GM12878 (cell line): ENCODE data around the gene WDFY4. TPM values are rescaled to one million over a fixed set of nuclear protein-coding genes. Genes with fewer than 3 reads are reported as not detected.

ENCODE experiments used
- ATAC-seq: fragments of 200-7000 bp; cut with Tn5 transposase; 3 replicates; pipeline ENCODE4 v1.9.1; 2020; ENCODE audit warnings: mild to moderate bottlenecking, moderate library complexity
- BruUV-seq: library from RNA; stranded (reverse); fragments of 400-500 nt; replicated peaks from 2 replicates; lab custom pipeline; 2021; lab: Mats Ljungman, UMichigan
- CTCF ChIA-PET: fragments of 300-600 bp; sonication (Branson Sonifier 250); formaldehyde crosslinking; extraction: SDS; loops from one replicate; lab custom pipeline; 2021; ENCODE audit warnings: inconsistent platforms; lab: Yijun Ruan, JAX
- POLR2A ChIA-PET: fragments of 350-600 bp; formaldehyde crosslinking; extraction: SDS; loops from one replicate; lab custom pipeline; 2021; ENCODE audit warnings: inconsistent platforms; lab: Charles Lee
- RAD21 ChIA-PET: fragments of 300-600 bp; sonication (Branson Sonifier 250); formaldehyde crosslinking; loops from one replicate; lab custom pipeline; 2023; ENCODE audit warnings: antibody characterized with exemption; ENCODE audit not compliant: unreplicated experiment; lab: Charles Lee
- SMC1A ChIA-PET: fragments of 300-600 bp; sonication (Branson Sonifier 250); formaldehyde crosslinking; loops from one replicate; lab custom pipeline; 2023; ENCODE audit not compliant: unreplicated experiment, uncharacterized antibody; lab: Charles Lee
- DNase-seq: peaks from one replicate; pipeline ENCODE4 v3.0.0-alpha.2; 2011; ENCODE audit warnings: low read depth, low spot score
- FAIRE-seq: peaks from 3 replicates; lab custom pipeline; 2011; peaks lifted over from hg19 to GRCh38; lab: Jason Lieb, UNC
- H2AFZ ChIP-seq: 2 replicates; pipeline ENCODE4 v1.6.0; 2011; ENCODE audit warnings: low read depth, low read length, control low read depth; ENCODE audit not compliant: control insufficient read depth
- H3K27ac ChIP-seq: 2 replicates; pipeline ENCODE4 v1.5.1; 2011; ENCODE audit warnings: control low read depth; ENCODE audit not compliant: control insufficient read depth, insufficient read depth
- H3K27me3 ChIP-seq, 2 experiments: replicated peaks in 1 of 2; 2 replicates each; pipeline versions ENCODE4 v1.6.0 to v1.6.1; 2011; ENCODE audit warnings: low read length in 1 of 2; ENCODE audit not compliant: control insufficient read depth in 2 of 2, insufficient read depth in 2 of 2
- H3K36me3 ChIP-seq, 2 experiments: 2 replicates each; pipeline ENCODE4 v1.5.1; 2011; ENCODE audit warnings: low read length in 1 of 2; ENCODE audit not compliant: control insufficient read depth in 2 of 2, insufficient read depth in 2 of 2
- H3K4me1 ChIP-seq: 2 replicates; pipeline ENCODE4 v1.6.1; 2011; ENCODE audit warnings: mild to moderate bottlenecking, low read length, moderate library complexity, mixed read lengths; ENCODE audit not compliant: control insufficient read depth, insufficient read depth
- H3K4me2 ChIP-seq: 2 replicates; pipeline ENCODE4 v1.6.0; 2011; ENCODE audit warnings: control low read depth; ENCODE audit not compliant: control insufficient read depth, insufficient read depth
- H3K4me3 ChIP-seq: fragments of 200-600 bp; sonication (generic); 2 replicates; pipeline ENCODE4 v1.5.1; 2016
- H3K79me2 ChIP-seq: 2 replicates; pipeline ENCODE4 v1.6.0; 2011; ENCODE audit warnings: low read length; ENCODE audit not compliant: control insufficient read depth, insufficient read depth
- H3K9ac ChIP-seq: 2 replicates; pipeline ENCODE4 v1.8.0; 2011; ENCODE audit warnings: low read length, control low read depth, mixed read lengths; ENCODE audit not compliant: control insufficient read depth, insufficient read depth
- H3K9me3 ChIP-seq: replicated peaks from 3 replicates; pipeline ENCODE4 v1.5.1; 2011; ENCODE audit warnings: mild to moderate bottlenecking, low read length; ENCODE audit not compliant: control insufficient read depth, insufficient read depth
- H4K20me1 ChIP-seq: 2 replicates; pipeline ENCODE4 v1.6.0; 2011; ENCODE audit not compliant: control insufficient read depth, insufficient read depth
- ATF2 ChIP-seq: IDR thresholded peaks from 2 replicates; pipeline ENCODE4 v1.6.1; 2012; ENCODE audit warnings: low read length, inconsistent platforms
- ATF7 ChIP-seq: fragments of 450-650 bp; IDR thresholded peaks from 2 replicates; pipeline ENCODE4 v1.6.1; 2016; ENCODE audit warnings: low read depth, mild to moderate bottlenecking
- CBX3 ChIP-seq: fragments of 200-600 bp; sonication (generic); IDR thresholded peaks from 2 replicates; pipeline ENCODE4 v1.6.1; 2016; ENCODE audit warnings: low read depth, borderline replicate concordance
- CEBPB ChIP-seq, 2 experiments: fragments of 150-350 bp in 1 of 2; IDR thresholded peaks; 2 replicates each; pipeline ENCODE4 v1.6.1; 2012 to 2014; ENCODE audit warnings: low read depth in 2 of 2, low read length in 2 of 2, borderline replicate concordance in 1 of 2, inconsistent platforms in 1 of 2
- CHD2 ChIP-seq: IDR thresholded peaks from 2 replicates; pipeline ENCODE4 v1.6.1; 2011; ENCODE audit warnings: low read depth, low read length, improper control_type of control experiment, borderline replicate concordance
- CREM ChIP-seq: IDR thresholded peaks from 2 replicates; pipeline ENCODE4 v1.6.1; 2014; ENCODE audit warnings: antibody characterized with exemption, low read depth
- EGR1 ChIP-seq, 2 experiments: IDR thresholded peaks; 1 replicate in 1 of 2; 2 replicates in 1 of 2; pipeline ENCODE4 v1.6.1; 2011 to 2012; ENCODE audit warnings: low read depth in 2 of 2, low read length in 2 of 2, borderline replicate concordance in 1 of 2, mild to moderate bottlenecking in 1 of 2, moderate library complexity in 1 of 2
- GATAD2B ChIP-seq: fragments of 450-650 bp; conservative IDR thresholded peaks from 2 replicates; pipeline ENCODE4 v1.6.1; 2017; ENCODE audit warnings: low read depth, mild to moderate bottlenecking, moderate library complexity
- IKZF2 ChIP-seq, 2 experiments: fragments of 450-650 bp; IDR thresholded peaks; 2 replicates each; pipeline ENCODE4 v1.6.1; 2017; ENCODE audit warnings: mild to moderate bottlenecking in 2 of 2, moderate library complexity in 2 of 2
- IRF4 ChIP-seq: IDR thresholded peaks from 2 replicates; pipeline ENCODE4 v1.6.1; 2011; ENCODE audit warnings: low read depth, low read length
- PML ChIP-seq: IDR thresholded peaks from 2 replicates; pipeline ENCODE4 v1.6.1; 2012; ENCODE audit warnings: low read length, inconsistent platforms
- POLR2AphosphoS5 ChIP-seq: IDR thresholded peaks from 2 replicates; pipeline ENCODE4 v1.6.1; 2011; ENCODE audit warnings: mild to moderate bottlenecking, low read length, inconsistent platforms
- POU2F2 ChIP-seq: IDR thresholded peaks from 3 replicates; pipeline ENCODE4 v1.6.1; 2011; ENCODE audit warnings: low read depth, mild to moderate bottlenecking, low read length, borderline replicate concordance
- RBBP5 ChIP-seq: fragments of 200-600 bp; sonication (generic); conservative IDR thresholded peaks from 2 replicates; pipeline ENCODE4 v1.6.1; 2016
- RUNX3 ChIP-seq: IDR thresholded peaks from 2 replicates; pipeline ENCODE4 v1.6.1; 2012; ENCODE audit warnings: low read length, inconsistent platforms
- SMC3 ChIP-seq: IDR thresholded peaks from 2 replicates; pipeline ENCODE4 v1.6.1; 2011; ENCODE audit warnings: low read length, improper control_type of control experiment, borderline replicate concordance
- TCF3 ChIP-seq: IDR thresholded peaks from 2 replicates; pipeline ENCODE4 v1.6.1; 2012; ENCODE audit warnings: low read depth, mild to moderate bottlenecking, low read length, borderline replicate concordance; ENCODE audit not compliant: insufficient read depth
- YBX1 ChIP-seq: fragments of 450-650 bp; IDR thresholded peaks from 2 replicates; pipeline ENCODE4 v1.6.1; 2016; ENCODE audit warnings: antibody characterized with exemption
- YY1 ChIP-seq: IDR thresholded peaks from 2 replicates; pipeline ENCODE4 v1.6.1; 2011; ENCODE audit warnings: low read depth, mild to moderate bottlenecking, low read length
- ZBTB11 ChIP-seq: fragments of 450-650 bp; formaldehyde crosslinking; IDR thresholded peaks from 2 replicates; pipeline ENCODE4 v1.5.0; 2022; ENCODE audit warnings: mild to moderate bottlenecking, missing genetic modification characterization
- WGBS: methylation state at CpG from one replicate; pipeline ENCODE4 v1.1.6; 2016; ENCODE audit warnings: low lambda C conversion rate; ENCODE audit not compliant: insufficient replicate concordance, insufficient coverage; ENCODE audit errors: missing lambda C conversion rate; 5-methylcytosine and 5-hydroxymethylcytosine counted together
- in situ Hi-C: fragments of 300-500 bp; cut with MboI; formaldehyde crosslinking; loops from 9 replicates; pipeline ENCODE4 v1.14.3; 2018; ENCODE audit warnings: mixed read lengths
- intact Hi-C: fragments of 100-400 bp; cut with micrococcal nuclease; formaldehyde crosslinking; loops from one replicate; pipeline ENCODE4 v1.14.2; 2022; ENCODE audit not compliant: unreplicated experiment
- polyA plus RNA-seq, 11 experiments: library from polyadenylated mRNA; depleted of rRNA in 4 of 11; unstranded in 6 of 11; stranded (reverse) in 5 of 11; fragments of >200 nt; fragmentation: Nextera tagmentation in 4 of 11; fragmentation: Illumina TruSeq in 1 of 11; extraction: Ambion mirVana in 4 of 11; extraction: Trizol in 1 of 11; gene quantifications; 1 replicate in 1 of 11; 2 replicates in 10 of 11; pipeline versions ENCODE4 v1.2.1 to v1.2.3, GENCODE V29; 2011 to 2016; ENCODE audit warnings: inconsistent platforms in 2 of 11, missing spikeins in 2 of 11, low read depth in 1 of 11
- total RNA-seq, 4 experiments: library from RNA; depleted of rRNA in 3 of 4; stranded (reverse); fragments of >200 nt in 3 of 4; fragmentation: Illumina TruSeq in 1 of 4; extraction: Trizol in 1 of 4; gene quantifications; 2 replicates each; pipeline versions ENCODE4 v1.2.1 to v1.2.3, GENCODE V29; 2013 to 2021

WDFY4 gene
- total and polyA plus RNA-seq, 10 of the 15 experiments (the other 5 are each of a cell fraction or from before 2014, with no cell fraction given): 13.5 to 132 (median 47.3) TPM

- RAD21 ChIA-PET: no interaction called here
- no peak for ATAC-seq
Observed at GRCh38 chr10:48905311-48905710, 220.6 kb downstream of the WDFY4 start.

More at GRCh38 chr10:48905311-48905710, 220.6 kb downstream of the WDFY4 start:
- ChIA-PET CTCF (interaction anchor here (0.7 to 2.9 kb wide), 4 partner anchors 24 to 247 kb away, joined by 3 to 8 read pairs (median 4); no protein-coding TSS in a partner anchor), POLR2A (interaction anchor here (1.1 kb wide), 1 partner anchor 11 kb away, joined by 3 read pairs; no protein-coding TSS in a partner anchor), SMC1A (interaction anchor here (0.7 to 1.6 kb wide), 3 partner anchors 30 to 247 kb away, joined by 3 to 4 read pairs (median 4); no protein-coding TSS in a partner anchor)
- in situ Hi-C loops: no loop called here
- DNase-seq (no peak), FAIRE-seq (no peak)
- Histone ChIP-seq H3K9ac (no peak overlapping the region), H3K27ac (no peak overlapping the region), H2AFZ (no peak overlapping the region), H4K20me1 (no peaks in the 10 kb centered on the region), H3K36me3 (peaks cover 9 to 18% of the 10 kb centered on the region in 2 experiments), H3K4me3 (no peak overlapping the region), H3K27me3 (no peaks in the 10 kb centered on the region), H3K9me3 (no peaks in the 10 kb centered on the region), H3K4me2 (no peak overlapping the region), H3K79me2 (no peaks in the 10 kb centered on the region), H3K4me1 (no peaks in the 10 kb centered on the region)
- intact Hi-C loops: no loop called here
- BruUV-seq: no TSS peak
- TF ChIP-seq CBX3 (no peak), RUNX3 (no peak), EGR1 (IDR thresholded peaks at IDR 0.05; ENCODE audit: borderline replicate concordance in 1 of 2, low read depth in 2 of 2, low read length in 2 of 2) (no peak), YY1 (no peak), IKZF2 (IDR thresholded peaks at IDR 0.05) (no peak), GATAD2B (no peak), RBBP5 (no peak), CEBPB (IDR thresholded peaks at IDR 0.05; ENCODE audit: borderline replicate concordance in 1 of 2, low read depth in 2 of 2, low read length in 2 of 2) (no peak), TCF3 (no peak), CHD2 (no peak), POLR2AphosphoS5 (no peak), PML (no peak), IRF4 (no peak), ZBTB11 (CRISPR knock-in tag) (no peak), YBX1 (no peak), POU2F2 (no peak), SMC3 (no peak), CREM (no peak), ATF2 (no peak), ATF7 (no peak)
- 97% methylated on average over 2 of the region's 2 CpGs for WGBS
